Measurements from ENCODE around the gene NXF1.
A peak's percentile ranks its signal among the peaks of the same experiment; 100 is the strongest.

The NXF1 gene

GRCh38 chr11:62839050-62839945 lies 34.1 kb upstream of the NXF1 start, which contains the start of gene WDR74 (continued):
- no peak for TF ChIP-seq ZNF280D (tag by site-specific recombination; IDR thresholded peaks at IDR 0.05)
- no peak for TF ChIP-seq ZNF16 (tag by site-specific recombination; IDR thresholded peaks at IDR 0.05; ENCODE audit: low read depth)
- no peak for TF ChIP-seq ZNF274 (IDR thresholded peaks at IDR 0.05; ENCODE audit: low read length)
- no peak for TF ChIP-seq ZNF274 (tag by site-specific recombination; IDR thresholded peaks at IDR 0.05; ENCODE audit: borderline replicate concordance)
- no peak for TF ChIP-seq PRDM1 (tag by site-specific recombination; IDR thresholded peaks at IDR 0.05)
- peak; percentile 78 for TF ChIP-seq ZBTB20 (tag by site-specific recombination; IDR thresholded peaks at IDR 0.05)

GRCh38 chr11:62835336-62835735 lies 30.1 kb upstream of the NXF1 start:
- peaks cover 0 to 43% of the 10 kb centered on the region in 2 experiments; a peak in 2 of 3 replicates for H3K36me3 ChIP-seq (ENCODE audit: control insufficient read depth in 2 of 2, insufficient read depth in 1 of 2, low read length in 2 of 2)
- no peak overlapping the region for H3K4me3 ChIP-seq (ENCODE audit: low read depth, low read length)
- TF ChIP-seq ZBTB21 (tag by site-specific recombination; IDR thresholded peaks at IDR 0.05) (no peak), ZNF768 (tag by site-specific recombination; IDR thresholded peaks at IDR 0.05) (no peak), PRDM4 (tag by site-specific recombination; IDR thresholded peaks at IDR 0.05) (no peak), ZNF571 (tag by site-specific recombination; IDR thresholded peaks at IDR 0.05) (no peak), ZBTB49 (tag by site-specific recombination; IDR thresholded peaks at IDR 0.05; ENCODE audit: low read depth) (no peak), KLF7 (tag by site-specific recombination; IDR thresholded peaks at IDR 0.05; ENCODE audit: borderline replicate concordance) (no peak), HOXA7 (CRISPR knock-in tag; IDR thresholded peaks at IDR 0.05; ENCODE audit: borderline replicate concordance) (no peak), ZNF654 (tag by site-specific recombination; IDR thresholded peaks at IDR 0.05; ENCODE audit: low read depth) (no peak), ZSCAN4 (tag by site-specific recombination; IDR thresholded peaks at IDR 0.05) (no peak), GLIS1 (tag by site-specific recombination; IDR thresholded peaks at IDR 0.05) (no peak), ZNF660 (tag by site-specific recombination; IDR thresholded peaks at IDR 0.05) (no peak), ZNF223 (tag by site-specific recombination; IDR thresholded peaks at IDR 0.05) (no peak), GLI2 (tag by site-specific recombination; IDR thresholded peaks at IDR 0.05; ENCODE audit: borderline replicate concordance, low read depth) (no peak), TCF7L2 (IDR thresholded peaks at IDR 0.05; ENCODE audit: borderline replicate concordance, low read depth, low read length) (no peak), OSR2 (tag by site-specific recombination; IDR thresholded peaks at IDR 0.05) (no peak), ZBTB11 (tag by site-specific recombination; conservative IDR thresholded peaks at IDR 0.05; ENCODE audit: low read depth) (no peak), ZNF302 (tag by site-specific recombination; IDR thresholded peaks at IDR 0.05; ENCODE audit: low read depth) (no peak)
- ChIA-PET POLR2A (interaction anchor here (5.1 kb wide), 1 partner anchor 47 kb away, joined by 40 read pairs; the partner anchor contains the start of gene TMEM179B), CTCF (interaction anchor here (0.8 kb wide), 1 partner anchor 49 kb away, joined by 3 read pairs; no protein-coding TSS in a partner anchor)
- no peaks in the 10 kb centered on the region for H3K9me3 ChIP-seq (ENCODE audit: control insufficient read depth, insufficient read depth, low read depth, low read length)
- H3K4me1 ChIP-seq (ENCODE audit: control insufficient read depth, insufficient read depth, low read length), result 0 out of 2 replicates have a peak, but pooled peaks cover under 1% of the 10 kb centered on the region
- H3K27ac ChIP-seq (ENCODE audit: extremely low read depth, low read depth, low read length), result no peak overlapping the region

Data from HEK293 (cell line).